ENCODE data around the gene DLGAP1.
"Not testable (repeated sequence)": the region's sequence is repeated elsewhere in the genome, so short reads cannot be mapped to it uniquely, and the experiment has no call there.

The DLGAP1 gene

DNA sequence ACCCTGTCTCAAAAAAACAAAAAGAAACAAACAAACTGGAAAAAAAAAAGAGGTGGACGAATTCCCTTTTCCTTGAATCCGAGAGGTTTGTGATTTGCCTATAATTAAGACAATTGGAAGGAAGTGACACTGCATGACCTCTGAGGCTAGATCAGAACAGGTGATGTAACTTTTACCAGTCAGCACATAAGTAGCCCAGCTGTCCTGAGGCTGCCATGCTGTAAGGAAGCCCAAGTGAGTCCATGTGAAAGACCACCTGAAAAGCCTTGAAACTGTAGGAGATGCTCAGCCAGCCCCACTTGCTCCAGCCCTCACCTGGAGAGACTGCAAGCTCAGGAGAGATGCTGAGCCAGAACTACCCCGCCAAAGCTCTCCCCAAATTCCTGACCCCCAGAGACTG lies 838.4 kb downstream of the DLGAP1 start:
- DNase-seq, result no peak

DNA sequence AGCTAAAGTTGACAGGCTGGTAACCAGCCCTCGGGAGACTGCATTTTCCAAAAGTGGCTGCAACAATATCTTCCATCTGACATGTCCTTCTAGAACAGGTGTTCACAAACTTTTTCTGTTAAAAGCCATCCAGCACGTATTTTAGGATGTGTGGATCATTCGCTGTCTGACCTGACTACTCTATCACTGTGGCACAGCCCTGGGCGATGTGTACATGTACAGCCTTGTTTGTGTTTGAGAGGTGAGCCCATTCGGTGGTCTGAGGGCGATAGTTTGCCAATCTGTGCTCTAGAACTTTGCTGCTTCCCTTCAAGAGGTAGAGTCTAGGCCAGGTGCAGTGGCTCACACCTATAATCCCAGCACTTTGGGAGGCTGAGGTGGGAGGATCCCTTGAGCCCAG lies 839.0 kb downstream of the DLGAP1 start:
- DNase-seq, result no peak

DNA sequence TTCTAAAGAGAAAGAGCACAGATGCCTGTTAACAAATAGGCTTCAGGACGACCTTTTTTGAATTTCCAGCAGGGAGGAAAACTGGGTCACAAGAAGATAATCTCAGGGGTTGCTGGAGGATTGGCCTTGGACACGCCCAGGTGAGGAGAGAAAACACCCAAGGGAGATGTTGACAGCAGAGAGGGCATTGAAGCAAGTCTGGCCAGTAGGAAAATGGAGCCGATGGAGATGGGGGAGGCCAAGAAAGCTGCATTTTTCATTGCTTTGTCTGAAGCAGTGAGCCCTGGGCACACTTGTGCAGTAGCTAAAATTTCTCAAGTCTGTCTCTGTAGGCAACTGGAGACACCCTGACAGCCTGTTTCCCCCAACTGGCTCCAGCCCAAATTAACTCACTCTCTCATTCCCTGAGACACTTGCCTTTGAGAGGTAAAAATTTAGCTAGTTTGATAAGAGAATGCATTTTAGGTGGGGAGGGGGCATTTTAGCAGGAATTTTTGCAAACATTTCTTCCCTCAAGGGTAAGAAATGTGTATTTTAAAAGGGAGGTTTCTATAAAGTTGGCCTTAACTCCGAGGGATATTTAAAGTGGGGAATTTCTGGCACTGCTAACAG lies 839.6 kb downstream of the DLGAP1 start:
- no peak for DNase-seq

DNA sequence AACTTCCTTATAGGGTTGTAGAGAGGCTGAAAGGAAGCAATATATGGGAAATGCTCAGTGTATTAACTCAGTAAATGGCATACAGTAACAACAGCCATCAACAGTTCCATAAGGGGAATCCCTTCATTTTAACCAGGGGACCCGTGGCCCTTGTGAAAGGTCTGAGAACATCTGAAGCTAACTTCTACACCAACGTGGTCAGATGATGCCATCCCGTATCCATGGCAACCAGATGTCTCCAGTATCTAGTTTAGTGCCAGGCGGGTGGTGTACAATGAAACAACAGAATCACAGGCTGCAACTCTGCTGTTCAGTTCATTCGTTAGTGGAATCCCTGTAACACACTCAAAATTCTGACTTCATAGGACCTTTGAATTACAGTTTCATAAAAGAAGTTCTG lies 842.8 kb downstream of the DLGAP1 start:
- DNase-seq, result no peak

DNA sequence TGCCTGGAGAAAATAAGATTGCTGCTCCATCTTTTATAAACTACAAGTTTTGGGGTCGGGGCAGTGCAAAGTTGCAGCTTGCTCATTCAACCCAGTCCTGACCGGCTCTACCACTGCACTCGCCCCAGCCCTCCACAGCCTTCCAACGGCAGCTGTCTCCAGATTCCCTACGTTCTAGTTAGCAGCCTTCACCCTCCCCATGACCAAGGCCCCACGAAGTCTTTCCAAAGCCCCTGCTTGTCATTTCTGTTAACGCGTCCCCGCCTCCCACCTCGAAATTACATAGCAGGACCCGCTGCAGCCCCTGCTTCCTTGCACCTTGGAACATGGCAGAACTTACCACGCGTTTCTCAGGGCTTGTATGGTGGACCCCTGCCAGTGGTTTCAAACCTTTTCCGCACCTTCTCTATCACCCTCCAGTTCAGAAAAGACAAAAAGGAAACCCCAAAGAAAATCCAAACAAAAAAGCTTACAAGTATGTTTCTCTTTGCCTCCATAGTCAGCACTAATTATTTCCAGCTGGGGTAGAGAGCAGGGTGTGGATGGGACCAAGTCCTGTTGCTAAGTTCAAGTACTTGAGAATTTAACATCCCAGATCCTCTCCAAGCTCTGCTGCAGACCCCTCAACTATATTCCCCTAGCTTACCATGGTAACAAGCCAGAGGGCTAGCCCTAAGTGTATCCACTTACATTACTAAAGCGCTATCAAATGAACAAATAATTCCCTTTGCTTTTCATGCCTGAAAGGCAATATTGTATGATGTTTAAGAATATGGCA lies 843.6 kb downstream of the DLGAP1 start:
- DNase-seq, result no peak

DNA sequence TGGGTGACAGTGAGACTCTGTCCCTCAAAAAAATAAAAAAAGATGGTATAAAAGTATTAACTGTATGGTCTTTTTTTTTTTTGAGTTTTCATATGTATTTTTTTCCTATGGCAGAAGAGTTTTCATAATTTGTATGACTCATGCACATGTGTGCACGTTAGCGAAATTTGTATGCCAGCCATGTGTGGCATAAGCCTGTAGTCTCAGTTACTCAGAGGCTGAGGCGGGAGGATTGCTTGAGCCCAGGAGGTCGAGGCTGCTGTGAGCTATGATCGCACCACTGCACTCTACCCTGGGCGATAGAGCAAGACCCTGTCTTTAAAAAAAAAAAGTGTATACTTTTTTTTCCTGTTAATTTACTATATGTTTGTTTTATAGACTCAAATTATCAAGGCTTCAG lies 844.3 kb downstream of the DLGAP1 start:
- no peak for DNase-seq

DNA sequence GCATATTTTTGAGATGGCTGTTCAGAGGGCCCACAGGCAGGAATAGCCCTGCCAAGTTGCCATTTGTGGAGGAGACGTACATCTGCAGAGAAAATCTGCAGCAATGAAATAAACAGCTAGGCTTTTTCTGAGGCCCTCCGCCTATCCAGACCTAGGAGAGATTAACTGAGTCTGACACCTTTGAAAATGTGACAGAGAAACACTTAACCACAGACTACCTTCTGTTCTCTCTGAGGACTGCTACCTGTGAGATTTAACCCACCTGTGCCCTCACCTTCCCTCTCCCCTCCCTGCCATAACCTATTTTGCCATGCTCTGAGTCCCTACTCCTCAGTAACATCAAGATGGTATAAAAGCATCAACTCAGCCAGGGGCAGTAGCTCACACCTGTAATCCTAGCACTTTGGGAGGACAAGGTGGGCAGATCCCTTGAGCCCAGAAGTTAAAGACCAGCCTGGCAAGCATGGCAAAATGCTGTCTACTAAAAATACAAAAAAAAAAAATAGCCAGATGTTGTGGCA lies 844.9 kb downstream of the DLGAP1 start:
- DNase-seq, result no peak

DNA sequence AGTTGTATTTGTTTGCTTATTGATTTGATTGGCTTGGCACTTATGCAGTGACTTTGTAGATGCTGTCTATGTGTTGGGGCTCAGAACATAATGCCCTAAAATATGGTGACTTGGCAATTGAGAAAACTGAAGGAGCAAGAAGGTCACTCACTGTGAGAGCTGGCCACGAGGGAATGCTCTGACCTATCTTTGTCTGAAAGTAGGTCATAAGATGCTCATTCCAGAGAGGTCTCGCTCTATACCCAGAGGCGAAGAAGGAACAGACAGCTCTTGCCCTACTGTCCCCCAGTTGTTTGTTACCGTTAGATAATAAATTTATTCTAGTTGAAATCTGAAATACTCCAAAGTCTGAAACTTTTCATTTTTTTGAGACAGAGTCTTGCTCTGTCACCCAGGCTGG lies 846.6 kb downstream of the DLGAP1 start:
- DNase-seq, result no peak

DNA sequence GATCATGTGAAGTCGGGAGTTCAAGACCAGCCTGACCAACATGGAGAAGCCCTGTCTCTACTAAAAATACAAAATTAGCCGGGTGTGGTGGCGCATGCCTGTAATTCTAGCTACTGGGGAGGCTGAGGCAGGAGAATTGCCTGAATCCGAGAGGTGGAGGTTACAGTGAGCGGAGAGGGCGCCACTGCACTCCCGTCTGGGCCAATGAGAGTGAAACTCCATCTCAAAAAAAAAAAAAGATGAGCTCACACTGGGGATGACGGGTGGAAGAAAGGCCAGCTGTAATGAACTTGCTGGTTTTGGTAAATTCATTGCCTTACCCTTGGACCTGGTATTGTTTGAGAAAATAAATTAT lies 847.0 kb downstream of the DLGAP1 start:
- not testable (repeated sequence) for DNase-seq

DNA sequence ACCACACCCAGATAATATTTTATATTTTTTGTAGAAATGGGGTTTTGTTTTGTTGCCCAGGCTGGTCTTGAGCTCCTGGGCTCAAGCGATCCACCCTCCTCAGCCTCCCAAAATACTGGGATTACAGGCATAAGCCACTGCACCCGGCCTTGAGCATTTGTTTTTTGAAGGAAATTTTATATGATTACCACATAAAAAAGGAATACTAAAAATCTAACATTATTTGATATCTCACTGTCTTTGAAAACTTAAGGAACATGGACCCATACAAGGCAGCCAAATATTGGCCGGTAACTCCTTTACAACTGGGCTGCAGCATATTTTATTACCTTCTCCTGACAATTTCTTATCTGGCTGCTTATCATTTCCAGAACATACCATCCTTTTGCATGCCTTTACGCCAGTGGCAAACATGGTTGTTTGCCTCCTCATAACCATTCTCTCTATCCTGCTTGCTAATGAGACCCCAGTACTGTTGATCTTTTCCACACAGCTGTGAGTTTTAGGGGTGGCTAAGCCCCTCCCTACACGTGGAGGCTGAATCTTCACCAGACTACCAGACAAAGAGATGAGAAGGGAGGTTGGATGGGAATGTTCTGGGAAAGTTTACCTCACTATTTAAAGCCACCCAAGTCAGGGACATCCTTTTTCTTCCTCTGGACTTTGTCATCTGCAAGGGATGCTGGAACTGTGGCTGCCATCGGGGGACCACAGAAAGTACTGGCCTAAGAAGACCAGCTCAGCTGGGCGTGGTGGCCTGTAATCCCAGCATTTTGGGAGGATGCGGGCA lies 847.6 kb downstream of the DLGAP1 start:
- no peak for DNase-seq

DNA sequence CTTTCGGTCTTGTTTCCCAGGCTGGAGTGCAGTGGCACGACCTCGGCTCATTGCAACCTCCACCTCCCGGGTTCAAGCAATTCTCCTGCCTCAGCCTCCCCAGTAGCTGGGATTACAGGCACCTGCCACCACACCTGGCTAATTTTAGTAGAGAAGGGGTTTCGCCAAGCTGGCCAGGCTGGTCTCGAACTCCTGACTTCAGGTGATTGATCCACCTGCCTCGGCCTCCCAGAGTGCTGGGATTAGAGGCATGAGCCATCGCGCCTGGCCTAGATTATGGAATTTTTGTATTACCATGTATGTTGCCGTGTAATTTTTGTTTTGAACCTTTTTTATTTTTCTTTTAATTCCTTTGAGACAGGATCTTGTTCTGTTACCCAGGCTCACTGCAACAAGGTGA lies 848.2 kb downstream of the DLGAP1 start:
- DNase-seq, result not testable (repeated sequence)

DNA sequence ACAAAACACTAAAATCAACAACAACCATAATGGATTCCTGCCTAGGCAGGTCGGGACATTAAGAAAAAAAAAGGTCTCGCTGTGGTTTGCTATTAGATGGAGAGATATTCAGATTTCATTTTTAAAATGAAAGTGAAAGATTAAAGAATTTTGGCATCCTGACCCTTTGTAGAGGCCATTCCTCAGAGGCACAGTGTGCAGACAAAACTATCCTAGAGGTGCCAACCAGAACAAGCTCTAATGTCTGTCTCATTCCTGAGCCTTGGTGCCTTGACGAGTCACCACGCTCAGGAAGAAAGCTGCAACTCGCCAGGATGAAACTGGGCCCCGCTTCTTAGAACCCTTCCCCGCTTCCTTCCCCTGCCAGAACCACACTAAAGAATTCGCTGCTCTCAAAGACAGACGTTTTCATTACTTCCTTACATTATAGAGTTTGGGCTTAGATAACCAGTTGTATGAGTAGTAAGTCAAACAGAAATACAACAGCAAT lies 849.1 kb downstream of the DLGAP1 start:
- peak; percentile 61 for DNase-seq

DNA sequence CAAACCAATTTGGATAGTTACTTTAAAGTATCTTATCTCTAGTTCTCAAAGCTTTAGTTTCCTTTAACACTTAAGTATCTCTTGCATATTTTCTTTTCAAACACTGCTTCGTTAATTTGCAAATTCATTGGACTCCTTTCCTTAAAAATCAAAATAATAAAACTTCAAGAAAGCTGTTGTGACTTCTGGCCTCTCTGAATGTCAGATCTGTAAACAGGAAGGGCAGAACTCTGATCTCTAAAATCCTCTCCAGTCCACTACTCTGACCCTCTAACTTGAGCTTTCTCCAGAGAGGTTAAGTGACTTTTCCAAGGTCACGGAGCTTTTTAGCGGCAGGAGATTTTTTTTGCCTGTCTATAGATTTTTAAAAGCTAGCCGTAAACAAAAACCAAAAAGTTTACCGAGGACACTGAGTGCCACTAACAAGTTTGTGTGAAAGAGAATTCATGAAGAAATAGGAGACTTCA lies 849.6 kb downstream of the DLGAP1 start:
- no peak for DNase-seq

DNA sequence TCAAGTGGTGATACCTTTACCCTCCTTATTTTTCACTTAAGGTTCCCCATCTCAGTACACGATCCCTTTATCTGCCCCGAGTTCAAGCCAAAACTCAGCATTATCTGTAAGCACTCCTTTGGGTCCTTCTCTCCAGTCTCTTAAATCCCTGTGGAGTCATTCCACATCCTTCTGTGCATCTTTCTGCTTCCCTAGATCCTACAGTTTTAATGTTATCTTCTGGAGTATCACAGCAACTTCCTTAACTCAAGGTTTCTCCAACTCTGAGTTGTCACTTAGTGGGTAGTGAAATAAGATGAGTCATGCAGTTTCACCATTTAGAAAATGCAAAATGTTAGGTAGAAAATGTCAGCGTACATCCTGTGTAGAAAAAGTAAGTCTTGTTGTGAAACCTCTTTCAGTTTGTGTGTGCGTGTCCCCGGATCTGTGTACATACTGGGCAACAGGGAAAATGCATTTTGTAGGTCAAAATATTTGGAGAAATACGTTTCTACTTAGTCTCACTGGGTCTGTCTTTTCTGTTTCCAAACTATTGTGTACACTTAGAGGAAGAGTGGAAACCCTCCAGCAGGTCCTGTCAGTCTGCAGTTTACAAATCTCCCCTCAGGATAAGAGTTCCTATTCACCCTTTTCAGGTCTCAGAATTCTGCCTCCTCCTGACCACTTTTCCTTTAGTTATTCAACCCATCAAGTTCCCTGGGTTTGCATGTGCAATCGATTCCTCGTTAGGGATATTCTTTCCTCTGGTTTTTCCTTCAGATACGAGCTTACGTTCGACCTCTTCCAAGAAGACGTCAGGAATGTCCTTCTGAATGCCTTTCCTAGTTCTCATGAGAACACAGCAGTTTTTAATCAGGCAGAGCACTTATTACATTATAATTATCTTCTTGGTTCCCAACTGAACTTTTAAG lies 850.4 kb downstream of the DLGAP1 start:
- peak; percentile 91 for DNase-seq

DNA sequence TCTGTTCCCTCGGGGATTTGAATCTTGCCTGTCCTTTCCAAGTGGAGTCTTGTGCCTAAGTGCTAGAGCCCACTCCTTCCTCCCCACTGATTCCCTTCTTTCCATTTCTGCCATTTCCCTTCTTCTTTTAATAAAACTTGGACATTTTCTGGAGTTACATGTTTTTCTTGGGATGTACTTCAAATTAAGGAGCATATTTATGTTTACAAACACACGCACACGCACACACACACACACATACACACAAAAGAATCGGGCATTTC lies 850.9 kb downstream of the DLGAP1 start:
- DNase-seq, result no peak

DNA sequence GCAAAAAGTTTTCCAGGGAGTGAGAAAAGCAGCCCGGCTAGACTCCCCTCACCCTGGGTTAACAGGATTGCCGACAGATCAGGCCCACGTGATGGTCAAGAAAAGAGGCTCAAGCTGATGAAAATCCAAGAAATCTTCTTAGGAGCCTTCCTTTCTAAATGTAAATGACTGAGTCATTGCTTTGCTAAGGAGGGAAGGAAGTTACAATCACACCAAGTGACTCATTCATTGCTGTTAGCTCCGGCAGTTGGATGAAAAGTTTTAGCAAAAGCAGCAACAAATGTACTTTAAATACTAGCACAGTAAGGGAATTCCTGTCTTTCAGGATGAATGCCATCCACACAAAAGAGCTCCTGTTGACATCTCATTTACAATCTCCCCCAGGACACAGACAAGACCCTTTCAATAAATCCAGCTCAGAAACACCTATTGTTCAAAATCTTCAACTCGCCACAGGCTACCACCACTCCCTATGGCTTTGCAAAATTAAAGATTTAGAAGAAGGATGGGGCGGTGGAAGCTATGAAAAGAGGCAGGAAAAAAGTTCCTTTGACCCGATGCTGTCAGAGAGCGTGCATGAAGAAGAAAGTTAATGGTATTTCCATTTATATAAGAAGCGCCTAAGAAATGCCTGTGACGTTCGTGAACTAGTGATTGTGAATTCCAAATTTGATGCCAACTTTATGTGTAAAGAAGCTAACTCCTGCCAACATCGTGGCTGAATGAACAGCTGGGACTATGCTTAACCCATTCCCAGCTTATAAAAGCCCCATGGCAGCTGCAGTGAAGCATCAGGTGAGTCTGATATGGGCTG lies 851.5 kb downstream of the DLGAP1 start:
- DNase-seq, result peak; percentile 95

DNA sequence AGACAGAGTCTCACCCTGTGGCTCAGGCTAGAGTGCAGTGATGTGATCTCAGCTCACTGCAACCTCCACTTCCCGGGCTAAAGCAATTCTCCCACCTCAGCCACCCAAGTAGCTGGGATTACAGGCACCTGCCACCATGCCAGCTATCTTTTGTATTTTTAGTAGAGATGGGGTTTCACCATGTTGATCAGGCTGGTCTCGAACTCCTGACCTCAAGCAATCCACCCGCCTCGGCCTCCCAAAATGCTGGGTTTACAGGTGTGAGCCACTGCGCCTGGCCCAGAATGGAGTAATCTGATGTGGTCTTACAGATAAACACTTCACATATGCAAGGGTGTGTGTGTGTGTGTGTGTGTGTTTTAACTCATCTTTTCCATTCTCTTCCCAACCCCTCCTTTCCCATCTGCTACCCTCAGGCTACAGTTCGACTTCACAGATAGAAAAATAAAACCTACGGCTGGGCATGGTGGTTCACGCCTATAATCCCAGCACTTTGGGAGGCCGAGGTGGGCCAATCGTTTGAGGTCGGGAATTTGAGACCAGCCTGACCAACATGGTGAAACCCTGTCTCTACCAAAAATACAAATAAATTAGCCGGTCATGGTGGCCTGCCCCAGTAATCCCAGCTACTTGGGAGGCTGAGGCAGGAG lies 853.9 kb downstream of the DLGAP1 start:
- DNase-seq, result not testable (repeated sequence)

DNA sequence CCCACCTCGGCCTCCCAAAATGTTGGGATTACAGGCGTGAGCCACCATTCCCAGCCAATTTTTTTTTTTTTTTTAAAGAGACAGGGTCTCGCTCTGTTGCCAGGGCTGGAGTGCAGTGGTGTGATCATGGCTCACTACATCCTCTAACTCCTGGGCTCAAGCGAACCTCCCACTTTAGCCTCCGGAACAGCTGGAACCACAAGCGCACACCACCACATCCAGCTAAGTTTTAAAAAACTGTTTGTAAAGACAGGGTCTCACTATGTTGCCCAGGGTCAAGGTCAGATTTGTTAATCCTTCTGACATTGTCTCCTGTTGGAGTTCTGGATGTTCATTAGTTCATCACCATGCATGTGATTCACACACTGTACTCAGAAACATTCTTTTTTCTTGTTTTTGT lies 855.2 kb downstream of the DLGAP1 start:
- no peak for DNase-seq

DNA sequence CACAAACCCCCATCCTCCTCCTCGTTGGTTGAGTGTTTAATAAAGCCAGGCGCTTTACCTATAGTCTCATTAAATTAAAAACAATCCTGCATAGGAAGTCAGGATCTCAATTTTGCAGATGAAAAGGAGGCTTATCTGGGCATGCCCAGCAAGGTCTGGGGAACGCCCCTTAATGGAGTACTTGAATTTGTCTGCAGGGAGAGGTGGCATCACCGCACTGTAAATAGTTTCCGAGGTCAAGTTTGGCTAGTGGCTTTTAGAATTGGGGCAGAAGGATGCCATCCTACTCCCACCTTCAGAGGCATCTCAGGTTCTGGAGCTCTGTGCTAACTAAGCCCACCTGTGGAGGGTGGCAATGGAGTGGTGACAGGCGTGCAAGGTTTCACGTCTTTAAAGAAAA lies 855.9 kb downstream of the DLGAP1 start:
- no peak for DNase-seq

DNA sequence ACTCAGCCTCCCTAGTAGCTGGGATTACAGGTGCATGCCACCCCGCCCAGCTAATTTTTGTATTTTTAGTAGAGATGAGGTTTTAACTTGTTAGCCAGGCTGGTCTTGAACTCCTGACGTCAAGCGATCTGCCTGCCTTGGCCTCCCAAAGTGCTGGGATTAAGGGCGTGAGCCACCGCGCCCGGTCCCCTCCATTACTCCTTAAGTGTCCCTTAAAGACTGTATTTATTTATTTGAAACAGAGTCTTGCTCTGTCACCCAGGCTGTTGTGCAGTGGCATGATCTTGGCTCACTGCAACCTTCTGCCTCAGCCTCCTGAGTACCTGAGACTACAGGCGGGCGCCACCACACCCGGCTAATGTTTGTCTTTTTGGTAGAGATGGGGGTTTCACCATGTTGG lies 856.5 kb downstream of the DLGAP1 start:
- DNase-seq, result no peak

All from EL (cell line).